GM10266 (cell line): ENCODE measurements around the gene AOPEP.

ENCODE experiments used
- DNase-seq: peaks from one replicate; pipeline ENCODE4 v3.0.0; 2012; ENCODE audit errors: extremely low spot score
- TF ChIP-seq, protein P1 (sequence below): IDR thresholded peaks from 2 replicates; pipeline ENCODE4 v1.5.1; 2012; ENCODE audit warnings: mild to moderate bottlenecking, low read depth; ENCODE audit not compliant: control insufficient read depth, insufficient read depth; ENCODE audit errors: missing control alignments

Gene AOPEP

DNA sequence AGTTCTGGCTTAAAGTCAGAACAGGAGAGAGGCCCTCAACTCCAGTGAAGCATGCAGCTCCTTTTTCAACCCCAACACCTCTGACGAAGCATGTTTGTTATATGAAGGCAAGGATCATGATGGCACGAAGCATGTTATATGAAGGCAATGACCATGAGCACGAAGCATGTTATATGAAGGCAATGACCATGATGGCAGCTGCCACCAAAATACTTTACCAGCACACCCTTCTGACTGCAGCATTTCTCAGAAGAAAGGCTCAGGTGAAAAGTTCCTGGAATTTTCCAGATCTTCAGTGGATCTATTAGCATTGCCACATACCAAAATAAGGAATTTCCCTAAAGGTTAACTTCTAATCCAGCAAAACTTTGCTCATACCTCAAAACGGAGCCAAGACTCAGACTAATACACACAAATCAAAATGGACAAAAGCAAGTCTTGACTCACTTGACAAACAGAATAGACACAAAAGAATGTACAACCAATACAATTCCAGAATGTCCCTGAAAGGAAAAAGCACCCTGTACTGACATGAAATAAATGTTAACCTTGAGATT, 373.6 kb downstream of the AOPEP start:
- no peak for DNase-seq
- TF ChIP-seq, protein P1, sequence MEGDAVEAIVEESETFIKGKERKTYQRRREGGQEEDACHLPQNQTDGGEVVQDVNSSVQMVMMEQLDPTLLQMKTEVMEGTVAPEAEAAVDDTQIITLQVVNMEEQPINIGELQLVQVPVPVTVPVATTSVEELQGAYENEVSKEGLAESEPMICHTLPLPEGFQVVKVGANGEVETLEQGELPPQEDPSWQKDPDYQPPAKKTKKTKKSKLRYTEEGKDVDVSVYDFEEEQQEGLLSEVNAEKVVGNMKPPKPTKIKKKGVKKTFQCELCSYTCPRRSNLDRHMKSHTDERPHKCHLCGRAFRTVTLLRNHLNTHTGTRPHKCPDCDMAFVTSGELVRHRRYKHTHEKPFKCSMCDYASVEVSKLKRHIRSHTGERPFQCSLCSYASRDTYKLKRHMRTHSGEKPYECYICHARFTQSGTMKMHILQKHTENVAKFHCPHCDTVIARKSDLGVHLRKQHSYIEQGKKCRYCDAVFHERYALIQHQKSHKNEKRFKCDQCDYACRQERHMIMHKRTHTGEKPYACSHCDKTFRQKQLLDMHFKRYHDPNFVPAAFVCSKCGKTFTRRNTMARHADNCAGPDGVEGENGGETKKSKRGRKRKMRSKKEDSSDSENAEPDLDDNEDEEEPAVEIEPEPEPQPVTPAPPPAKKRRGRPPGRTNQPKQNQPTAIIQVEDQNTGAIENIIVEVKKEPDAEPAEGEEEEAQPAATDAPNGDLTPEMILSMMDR: no peak

GRCh38 chr9:95101326-95101725, 374.8 kb downstream of the AOPEP start:
- no peak for DNase-seq
- TF ChIP-seq, protein P1: no peak

- TF ChIP-seq, protein P1: no peak
- no peak for DNase-seq
Measured at GRCh38 chr9:95102001-95102433, 375.5 kb downstream of the AOPEP start.

DNA sequence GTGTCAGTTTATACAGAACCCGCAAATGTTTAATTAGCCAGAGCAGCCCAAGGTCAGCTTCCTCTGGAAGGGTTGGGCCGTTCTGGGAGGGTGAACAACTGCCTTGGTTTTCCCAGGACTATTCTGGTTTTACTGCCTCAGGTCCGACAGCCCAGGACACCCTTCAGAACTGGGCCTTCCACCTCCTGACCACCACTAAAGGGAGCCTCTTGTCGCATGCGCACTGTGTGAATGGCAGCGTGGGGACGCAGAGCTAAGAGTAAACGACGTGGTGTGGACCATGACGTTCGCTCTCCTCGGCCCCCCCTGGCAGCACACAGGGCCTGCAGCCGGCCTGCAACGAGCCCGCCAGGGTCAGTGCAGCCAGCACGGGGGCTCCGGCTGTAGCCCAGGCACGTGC, 376.1 kb downstream of the AOPEP start:
- no peak for DNase-seq
- TF ChIP-seq, protein P1: no peak

GRCh38 chr9:95103281-95103771, 376.8 kb downstream of the AOPEP start:
- TF ChIP-seq, protein P1: no peak
- no peak for DNase-seq

- TF ChIP-seq, protein P1: no peak
- no peak for DNase-seq
Measured at GRCh38 chr9:95103871-95104580, 377.5 kb downstream of the AOPEP start.

DNA sequence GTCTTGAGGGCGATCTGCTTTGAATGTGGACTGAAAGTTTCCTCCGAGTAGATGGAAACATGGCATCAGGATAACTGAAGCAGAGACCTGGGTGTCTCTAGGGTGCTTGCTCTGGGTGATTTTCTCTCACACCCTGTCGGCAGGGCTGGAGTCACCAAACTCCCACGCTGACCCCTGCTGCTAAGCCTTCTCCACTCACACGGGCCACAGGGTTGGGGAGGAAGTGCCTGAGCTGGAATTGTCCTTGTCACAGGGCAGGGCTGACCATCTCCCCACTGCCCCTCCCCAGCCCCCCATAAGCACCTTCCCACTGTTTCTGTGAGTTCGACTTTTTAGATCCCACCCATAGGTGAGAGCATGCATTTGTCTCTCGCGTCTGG, 378.1 kb downstream of the AOPEP start:
- peak; percentile 6 for DNase-seq
- TF ChIP-seq, protein P1: no peak
